GM23248 (cell line): Measurements from ENCODE around the gene EIF2B4.

ENCODE experiments used
- EZH2 ChIP-seq: fragments of 200-600 bp; sonication (generic); IDR thresholded peaks from 2 replicates; pipeline ENCODE4 v1.6.1; 2018; ENCODE audit warnings: antibody characterized with exemption, mild to moderate bottlenecking; ENCODE audit not compliant: insufficient read depth, poor library complexity, severe bottlenecking
- EZH2phosphoT487 ChIP-seq: fragments of 200-600 bp; sonication (generic); IDR thresholded peaks from 2 replicates; pipeline ENCODE4 v1.6.1; 2018; ENCODE audit warnings: antibody characterized with exemption, moderate library complexity, mild to moderate bottlenecking, low read depth; ENCODE audit not compliant: insufficient read depth

DNA sequence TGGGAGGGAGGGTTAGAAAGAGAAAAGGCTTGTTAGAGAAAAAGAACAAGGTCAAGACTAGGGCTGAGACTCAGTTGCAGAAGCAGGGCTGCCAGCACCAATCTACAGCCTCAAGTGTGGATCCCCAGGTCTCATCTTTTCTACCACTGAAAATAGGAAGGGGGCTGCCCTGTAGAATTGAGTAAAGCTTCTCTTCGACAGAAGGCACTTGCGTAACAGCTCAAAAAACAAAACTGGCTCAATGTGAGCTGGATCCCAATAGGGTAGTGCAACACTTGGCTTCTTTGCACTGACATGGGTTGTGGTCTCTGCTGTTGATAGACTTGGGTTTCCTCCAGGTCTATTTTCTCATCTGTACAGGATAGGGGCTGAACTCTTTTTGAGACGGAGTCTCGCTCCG is 45.4 kb downstream of the EIF2B4 start:
- TF ChIP-seq EZH2phosphoT487, result no peak
- no peak for TF ChIP-seq EZH2
